Ascending aorta (tissue), 2 donors: ENCODE results near the gene MELK. TPM values are rescaled to one million over a fixed set of nuclear protein-coding genes. Genes with fewer than 3 reads are reported as not detected.
"Not testable (repeated sequence)": the region's sequence is repeated elsewhere in the genome, so short reads cannot be mapped to it uniquely, and the experiment has no call there.

Experiments used
- DNase-seq, 2 donors: peaks; one replicate each; pipeline ENCODE4 v3.0.0-alpha.2; 2019; ENCODE audit warnings: low spot score in 2 of 2
- H3K27ac ChIP-seq, 2 donors: fragments of 200-600 bp; sonication (generic); one replicate each; pipeline ENCODE4 v1.5.1; 2016 to 2017; ENCODE audit warnings: mild to moderate bottlenecking in 1 of 2
- H3K27me3 ChIP-seq: fragments of 200-600 bp; sonication (generic); one replicate; pipeline ENCODE4 v1.5.1; 2017
- H3K36me3 ChIP-seq, 2 donors: fragments of 200-600 bp; sonication (generic); one replicate each; pipeline ENCODE4 v1.5.1; 2016
- H3K4me1 ChIP-seq, 2 donors: fragments of 200-600 bp; sonication (generic); one replicate each; pipeline ENCODE4 v1.5.1; 2016 to 2017; ENCODE audit warnings: mild to moderate bottlenecking in 1 of 2
- H3K4me3 ChIP-seq, 2 donors: fragments of 200-600 bp; sonication (generic); one replicate each; pipeline ENCODE4 v1.5.1; 2016 to 2017; ENCODE audit warnings: mild to moderate bottlenecking in 1 of 2
- H3K9me3 ChIP-seq, 2 donors: fragments of 200-600 bp; sonication (generic); one replicate each; pipeline ENCODE4 v1.5.1; 2016
- intact Hi-C: fragments of 100-400 bp; cut with DNase I; formaldehyde crosslinking; loops from one replicate; pipeline ENCODE4 v1.15.1; 2023
- total RNA-seq: library from RNA; depleted of rRNA; stranded (reverse); fragments of >200 nt; gene quantifications from one replicate; pipeline ENCODE4 v1.1.0, GENCODE V29; 2016
- TF ChIP-seq, protein P1 (sequence below), 3 experiments: fragments of 200-600 bp in 2 of 3; fragments of 450-650 bp in 1 of 3; sonication (generic) in 2 of 3; IDR thresholded peaks; one replicate each; pipeline ENCODE4 v1.5.1; 2016 to 2019; ENCODE audit warnings: antibody characterized with exemption in 3 of 3, mild to moderate bottlenecking in 1 of 3, moderate library complexity in 1 of 3

Gene MELK
- not detected for total RNA-seq

DNA sequence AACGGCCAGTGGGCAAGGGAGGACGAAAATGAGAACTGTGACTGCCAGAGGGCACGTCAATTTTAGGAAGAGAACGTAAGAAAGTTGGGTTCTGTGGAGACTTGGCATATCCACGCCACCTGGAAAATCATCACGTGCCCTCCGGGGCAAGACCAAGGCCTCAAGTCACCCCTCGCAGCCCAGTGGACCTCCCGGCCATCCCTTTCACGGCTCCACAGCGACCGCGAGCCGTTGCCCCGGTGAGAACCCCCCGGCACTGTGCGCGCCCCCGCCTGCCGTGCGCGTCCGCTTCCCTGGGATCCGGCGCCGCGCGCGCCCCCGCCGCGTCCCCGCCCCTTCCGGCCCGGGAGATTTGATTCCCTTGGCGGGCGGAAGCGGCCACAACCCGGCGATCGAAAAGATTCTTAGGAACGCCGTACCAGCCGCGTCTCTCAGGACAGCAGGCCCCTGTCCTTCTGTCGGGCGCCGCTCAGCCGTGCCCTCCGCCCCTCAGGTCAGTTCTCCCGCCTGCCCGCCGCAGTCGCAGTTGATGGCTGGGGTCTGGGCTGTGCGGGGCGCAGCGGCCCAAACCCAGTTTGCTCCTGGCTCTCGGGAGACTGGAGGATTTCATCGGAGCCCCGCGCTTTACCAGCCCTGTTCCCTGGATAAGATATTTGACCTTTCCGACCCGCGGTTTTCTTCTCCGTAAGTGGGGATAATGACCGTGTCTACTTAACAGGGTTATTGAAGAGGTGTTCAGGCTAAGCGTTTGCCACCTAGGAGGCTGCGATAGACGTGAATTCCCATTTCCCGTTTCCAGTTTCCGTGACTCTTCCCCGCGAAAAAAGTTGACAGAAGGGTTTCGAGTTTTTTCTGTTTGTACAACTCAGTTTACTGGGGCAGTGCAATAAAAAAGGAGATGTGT is at the start of gene MELK:
MELK (plus strand) TSS at position 381 of the 904 bp plus-strand sequence. CDS start 8,787 bp downstream, outside the sequence.
- TF ChIP-seq, protein P1, sequence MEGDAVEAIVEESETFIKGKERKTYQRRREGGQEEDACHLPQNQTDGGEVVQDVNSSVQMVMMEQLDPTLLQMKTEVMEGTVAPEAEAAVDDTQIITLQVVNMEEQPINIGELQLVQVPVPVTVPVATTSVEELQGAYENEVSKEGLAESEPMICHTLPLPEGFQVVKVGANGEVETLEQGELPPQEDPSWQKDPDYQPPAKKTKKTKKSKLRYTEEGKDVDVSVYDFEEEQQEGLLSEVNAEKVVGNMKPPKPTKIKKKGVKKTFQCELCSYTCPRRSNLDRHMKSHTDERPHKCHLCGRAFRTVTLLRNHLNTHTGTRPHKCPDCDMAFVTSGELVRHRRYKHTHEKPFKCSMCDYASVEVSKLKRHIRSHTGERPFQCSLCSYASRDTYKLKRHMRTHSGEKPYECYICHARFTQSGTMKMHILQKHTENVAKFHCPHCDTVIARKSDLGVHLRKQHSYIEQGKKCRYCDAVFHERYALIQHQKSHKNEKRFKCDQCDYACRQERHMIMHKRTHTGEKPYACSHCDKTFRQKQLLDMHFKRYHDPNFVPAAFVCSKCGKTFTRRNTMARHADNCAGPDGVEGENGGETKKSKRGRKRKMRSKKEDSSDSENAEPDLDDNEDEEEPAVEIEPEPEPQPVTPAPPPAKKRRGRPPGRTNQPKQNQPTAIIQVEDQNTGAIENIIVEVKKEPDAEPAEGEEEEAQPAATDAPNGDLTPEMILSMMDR (IDR thresholded peaks at IDR 0.05) = no peak
- Histone ChIP-seq H3K4me1 (peaks cover 6 to 9% of the 10 kb centered on the region in 2 donors), H3K4me3 (peak within 1 kb of the TSS; percentile 78 to 86), H3K27me3 (no peaks in the 10 kb centered on the region), H3K9me3 (no peaks in the 10 kb centered on the region), H3K27ac (peak within 1 kb of the TSS; percentile 44 to 73), H3K36me3 (no peaks in the 10 kb centered on the region)
- DNase-seq = peak; percentile 19 to 85
- intact Hi-C loops = loop anchor here (5.0 kb wide), 1 partner anchor 170 kb away; the partner anchor contains the start of gene RNF38

DNA sequence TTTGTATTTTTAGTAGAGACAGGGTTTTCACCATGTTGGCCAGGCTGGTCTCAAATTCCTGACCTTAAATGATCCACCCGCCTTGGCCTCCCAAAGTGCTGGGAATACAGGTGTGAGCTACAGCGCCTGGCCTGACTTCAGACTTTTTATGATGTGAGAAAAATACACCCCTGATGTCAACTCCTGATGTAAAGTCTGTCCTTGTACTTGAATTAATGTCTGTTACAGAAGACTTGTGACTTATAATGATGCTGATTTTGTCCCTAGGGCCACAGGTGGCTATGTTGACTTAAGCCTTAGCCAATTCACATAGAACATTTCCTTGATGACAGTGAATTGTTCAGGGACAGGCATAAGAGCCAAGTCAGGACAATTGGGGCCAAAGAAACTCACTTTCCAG is 42.5 kb upstream of the MELK start:
- no peak overlapping the region for H3K4me3 ChIP-seq
- H3K27me3 ChIP-seq = no peaks in the 10 kb centered on the region
- no peaks in the 10 kb centered on the region for H3K4me1 ChIP-seq
- H3K27ac ChIP-seq = no peak overlapping the region
- no peak for DNase-seq
- H3K9me3 ChIP-seq = no peaks in the 10 kb centered on the region
- TF ChIP-seq, protein P1 (IDR thresholded peaks at IDR 0.05) = no peak
- intact Hi-C loops = no loop called here
- no peaks in the 10 kb centered on the region for H3K36me3 ChIP-seq

DNA sequence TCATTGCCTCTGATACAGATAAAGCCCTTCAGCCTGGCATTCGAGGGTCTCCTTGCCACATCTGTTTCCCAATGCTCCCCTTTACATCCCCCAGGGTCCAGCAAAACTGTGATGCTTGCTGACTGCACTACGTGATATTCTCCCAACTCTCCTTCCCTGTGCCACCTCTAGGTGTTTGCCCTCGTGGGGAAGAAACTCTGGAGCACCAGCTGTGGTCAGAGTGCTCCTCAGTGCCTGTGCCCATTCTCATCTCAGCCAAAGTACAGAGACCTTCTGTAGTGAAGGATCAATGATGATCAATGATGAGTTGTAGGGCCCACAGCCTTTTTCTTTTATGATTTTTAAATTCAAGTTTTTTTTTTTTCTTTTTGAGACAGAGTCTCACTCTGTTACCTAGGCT is 40.3 kb upstream of the MELK start:
- no peaks in the 10 kb centered on the region for H3K36me3 ChIP-seq
- no peak overlapping the region for H3K4me3 ChIP-seq
- no peaks in the 10 kb centered on the region for H3K27me3 ChIP-seq
- intact Hi-C loops = no loop called here
- H3K27ac ChIP-seq = no peak overlapping the region
- no peaks in the 10 kb centered on the region for H3K9me3 ChIP-seq
- TF ChIP-seq, protein P1 (IDR thresholded peaks at IDR 0.05) = no peak
- no peak for DNase-seq
- no peaks in the 10 kb centered on the region for H3K4me1 ChIP-seq

DNA sequence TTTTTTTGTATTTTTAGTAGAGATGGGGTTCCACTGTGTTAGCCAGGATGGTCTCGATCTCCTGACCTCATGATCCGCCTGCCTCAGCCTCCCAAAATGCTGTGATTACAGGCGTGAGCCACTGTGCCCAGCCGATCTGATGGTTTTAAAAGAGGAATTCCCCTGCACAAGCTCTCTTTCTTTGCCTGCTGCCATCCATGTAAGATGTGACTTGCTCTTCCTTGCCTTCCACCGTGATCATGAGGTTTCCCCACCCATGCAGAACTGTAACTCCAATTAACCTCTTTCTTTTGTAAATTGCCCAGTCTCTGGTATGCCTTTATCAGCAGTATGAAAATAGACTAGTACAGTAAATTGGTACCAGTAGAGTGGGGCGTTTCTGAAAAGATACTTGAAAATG is 39.0 kb upstream of the MELK start:
- H3K9me3 ChIP-seq, DNase-seq, H3K27ac ChIP-seq, H3K27me3 ChIP-seq, H3K36me3 ChIP-seq, H3K4me3 ChIP-seq, intact Hi-C loops, H3K4me1 ChIP-seq: not testable (repeated sequence)

DNA sequence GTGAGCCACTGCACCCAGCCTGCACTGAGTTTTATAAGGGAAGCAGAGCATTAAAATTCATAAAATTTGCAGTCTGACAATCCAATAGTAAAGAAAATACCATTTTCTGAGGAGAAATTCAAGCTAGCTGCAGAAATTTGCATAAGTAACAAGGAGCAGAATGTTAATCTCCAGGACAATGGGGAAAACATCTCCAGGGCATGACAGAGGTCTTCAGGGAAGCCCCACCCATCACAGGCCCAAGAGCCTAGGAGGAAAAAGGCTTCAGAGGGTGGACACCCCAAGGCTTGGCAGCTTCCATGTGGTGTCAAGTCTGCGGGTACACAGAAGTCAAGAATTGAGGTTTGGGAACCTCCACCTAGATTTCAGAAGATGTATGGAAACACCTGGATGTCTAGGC is 37.6 kb upstream of the MELK start:
- H3K27ac ChIP-seq = no peak overlapping the region
- no peak for DNase-seq
- no peaks in the 10 kb centered on the region for H3K4me1 ChIP-seq
- TF ChIP-seq, protein P1 (IDR thresholded peaks at IDR 0.05) = no peak
- no peaks in the 10 kb centered on the region for H3K36me3 ChIP-seq
- no peaks in the 10 kb centered on the region for H3K27me3 ChIP-seq
- intact Hi-C loops = no loop called here
- H3K9me3 ChIP-seq = no peaks in the 10 kb centered on the region
- no peak overlapping the region for H3K4me3 ChIP-seq

DNA sequence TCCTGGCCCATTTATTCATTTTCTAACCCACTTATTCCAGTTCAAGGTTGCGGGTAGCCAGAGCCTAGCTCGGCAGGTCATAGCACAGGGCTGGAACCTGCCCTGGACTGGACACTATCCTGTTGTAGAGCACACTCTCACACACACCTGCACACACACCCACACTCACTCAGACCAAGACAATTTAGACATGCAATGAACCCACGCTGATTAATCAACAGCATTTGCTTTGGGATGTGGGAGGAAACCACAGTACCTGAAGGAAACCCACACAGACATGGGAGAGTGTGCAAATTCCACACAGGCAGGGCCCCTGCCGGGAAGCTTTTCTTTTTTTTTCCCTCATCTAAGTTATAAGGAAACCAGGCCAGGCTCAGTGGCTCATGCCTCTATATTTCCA is 34.8 kb upstream of the MELK start:
- no peak overlapping the region for H3K27ac ChIP-seq
- TF ChIP-seq, protein P1 (IDR thresholded peaks at IDR 0.05) = no peak
- H3K4me1 ChIP-seq = no peaks in the 10 kb centered on the region
- intact Hi-C loops = no loop called here
- H3K36me3 ChIP-seq = no peaks in the 10 kb centered on the region
- no peak for DNase-seq
- no peaks in the 10 kb centered on the region for H3K9me3 ChIP-seq
- H3K27me3 ChIP-seq = no peaks in the 10 kb centered on the region
- no peak overlapping the region for H3K4me3 ChIP-seq
